NCI-H748 treated with DMSO at 0.1 percent for 48 hours (cell line): ENCODE results near the gene TLR1.

ENCODE experiments used
- DNase-seq: peaks from one replicate; lab custom pipeline; 2025; lab: John Stamatoyannopoulos, UW

Gene TLR1, protein sequence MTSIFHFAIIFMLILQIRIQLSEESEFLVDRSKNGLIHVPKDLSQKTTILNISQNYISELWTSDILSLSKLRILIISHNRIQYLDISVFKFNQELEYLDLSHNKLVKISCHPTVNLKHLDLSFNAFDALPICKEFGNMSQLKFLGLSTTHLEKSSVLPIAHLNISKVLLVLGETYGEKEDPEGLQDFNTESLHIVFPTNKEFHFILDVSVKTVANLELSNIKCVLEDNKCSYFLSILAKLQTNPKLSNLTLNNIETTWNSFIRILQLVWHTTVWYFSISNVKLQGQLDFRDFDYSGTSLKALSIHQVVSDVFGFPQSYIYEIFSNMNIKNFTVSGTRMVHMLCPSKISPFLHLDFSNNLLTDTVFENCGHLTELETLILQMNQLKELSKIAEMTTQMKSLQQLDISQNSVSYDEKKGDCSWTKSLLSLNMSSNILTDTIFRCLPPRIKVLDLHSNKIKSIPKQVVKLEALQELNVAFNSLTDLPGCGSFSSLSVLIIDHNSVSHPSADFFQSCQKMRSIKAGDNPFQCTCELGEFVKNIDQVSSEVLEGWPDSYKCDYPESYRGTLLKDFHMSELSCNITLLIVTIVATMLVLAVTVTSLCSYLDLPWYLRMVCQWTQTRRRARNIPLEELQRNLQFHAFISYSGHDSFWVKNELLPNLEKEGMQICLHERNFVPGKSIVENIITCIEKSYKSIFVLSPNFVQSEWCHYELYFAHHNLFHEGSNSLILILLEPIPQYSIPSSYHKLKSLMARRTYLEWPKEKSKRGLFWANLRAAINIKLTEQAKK

DNA sequence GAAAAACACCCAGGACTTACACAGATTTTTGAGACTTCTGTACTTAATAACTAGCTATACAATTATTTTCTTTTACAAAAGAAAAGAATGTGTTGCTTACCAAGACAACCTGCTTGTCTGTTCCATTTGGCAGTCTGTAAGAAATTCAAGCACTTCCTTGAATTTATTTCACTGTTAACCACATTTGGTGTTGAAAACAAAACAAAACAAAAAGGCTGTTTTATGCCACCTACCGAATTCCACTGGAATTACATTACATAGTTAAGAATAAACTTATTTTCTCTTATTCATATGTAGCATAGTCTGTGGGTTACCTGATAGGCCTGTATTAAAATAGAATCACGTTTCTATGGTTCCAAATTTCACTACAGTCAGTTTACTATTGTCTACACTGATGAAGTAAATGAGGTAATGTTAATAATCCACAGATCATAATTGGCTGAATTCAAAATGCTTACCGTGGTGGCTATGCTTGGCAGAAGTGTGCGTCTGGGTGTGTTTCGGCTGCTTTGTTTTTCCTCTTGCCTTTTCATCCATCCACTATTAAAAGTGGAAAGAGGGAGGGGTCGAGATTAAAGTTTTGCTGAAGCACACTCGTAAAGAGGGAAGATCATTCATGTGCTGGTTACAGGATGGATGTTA is at the start of gene TLR1:
Gene TLR1 (minus strand): TSS at position 138 of the 642 bp plus-strand sequence. CDS start 5,960 bp downstream, outside the sequence.
- no peak for DNase-seq

DNA sequence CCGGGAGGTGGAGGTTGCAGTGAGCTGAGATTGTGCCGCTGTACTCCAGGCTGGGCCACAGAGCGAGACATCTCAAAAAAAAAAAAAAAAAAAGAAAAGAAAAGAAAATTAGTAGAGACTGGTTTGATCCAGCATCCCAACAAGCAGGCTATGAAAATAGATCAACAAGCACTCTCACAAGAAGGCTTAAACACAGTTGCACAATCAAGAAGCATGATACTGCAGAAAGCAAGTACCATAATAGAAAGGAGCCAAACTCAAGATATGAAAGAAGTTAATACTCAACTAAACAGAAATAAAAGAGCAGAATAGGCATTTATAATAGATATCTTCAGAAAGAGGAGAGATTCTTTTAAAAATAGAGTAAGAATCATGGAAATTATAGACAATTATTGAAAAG is 41.4 kb upstream of the TLR1 start:
- no peak for DNase-seq

- DNase-seq, result peak; percentile 69
Observed at GRCh38 chr4:38842994-38843393, 38.4 kb upstream of the TLR1 start.

GRCh38 chr4:38837849-38838248 is 33.3 kb upstream of the TLR1 start:
- DNase-seq, result no peak

GRCh38 chr4:38837334-38837733 is 32.7 kb upstream of the TLR1 start:
- DNase-seq, result no peak

DNA sequence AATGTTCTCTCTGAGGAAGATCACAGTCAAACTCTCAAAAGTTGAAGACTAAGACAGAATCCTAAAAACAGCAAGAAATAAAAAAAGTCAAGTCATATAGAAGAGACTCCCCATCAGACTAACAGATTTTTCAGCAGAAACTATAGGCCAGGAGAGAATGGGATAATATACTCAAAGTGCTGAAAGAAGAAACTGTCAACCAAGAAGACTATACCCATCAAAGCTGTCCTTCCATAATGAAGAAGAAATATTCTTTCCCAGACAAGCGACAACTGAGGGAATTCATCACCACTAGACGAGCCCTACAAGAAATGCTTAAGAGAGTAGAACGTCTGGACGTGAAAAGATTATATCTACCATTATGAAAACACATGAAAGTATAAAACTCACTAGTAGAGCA is 30.0 kb upstream of the TLR1 start:
- no peak for DNase-seq

DNA sequence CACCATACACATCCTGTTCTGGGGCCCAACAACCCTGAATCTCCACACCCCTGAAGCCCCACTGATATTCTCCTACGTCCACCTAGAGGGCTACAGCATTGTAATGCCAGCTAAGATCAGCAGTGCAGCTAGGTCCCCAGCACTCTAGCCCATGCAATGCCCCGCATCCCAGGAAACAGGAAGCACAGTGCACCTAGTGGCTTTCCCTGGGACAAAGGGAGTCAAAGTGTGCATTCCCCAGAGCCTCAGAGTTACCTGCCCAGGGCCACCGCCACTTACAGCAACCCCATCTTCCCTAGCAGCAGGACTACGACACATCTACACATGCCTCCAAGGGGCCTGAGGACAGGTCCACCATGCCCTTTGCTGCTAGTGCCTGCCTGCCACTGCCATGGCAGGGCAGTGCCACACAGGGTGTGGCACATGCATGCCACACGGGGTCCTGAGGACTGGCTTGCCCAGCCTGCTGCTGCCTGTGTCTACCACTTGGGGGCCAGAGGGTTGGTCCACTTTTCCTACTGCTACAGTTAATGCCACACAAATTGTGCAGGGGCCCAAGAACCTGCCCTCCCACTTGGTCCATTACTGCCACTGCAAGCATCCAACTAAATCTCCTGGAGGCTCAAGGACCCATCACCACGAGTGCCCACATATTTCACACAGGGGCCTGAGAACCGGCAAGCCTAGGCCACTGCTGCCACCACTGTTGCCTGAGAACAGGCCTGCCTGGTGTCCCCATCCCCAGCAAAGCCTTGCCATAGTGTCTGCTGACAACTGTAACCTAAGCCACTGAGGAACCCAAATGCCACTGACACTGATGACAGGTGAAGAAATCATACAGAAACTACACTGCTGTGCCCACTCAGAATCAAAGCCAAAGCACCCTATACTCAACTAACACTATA is 28.3 kb upstream of the TLR1 start:
- no peak for DNase-seq

GRCh38 chr4:38832206-38832605 is 27.6 kb upstream of the TLR1 start:
- no peak for DNase-seq

- DNase-seq, result no peak
Observed at GRCh38 chr4:38831653-38832052, 27.1 kb upstream of the TLR1 start.

DNA sequence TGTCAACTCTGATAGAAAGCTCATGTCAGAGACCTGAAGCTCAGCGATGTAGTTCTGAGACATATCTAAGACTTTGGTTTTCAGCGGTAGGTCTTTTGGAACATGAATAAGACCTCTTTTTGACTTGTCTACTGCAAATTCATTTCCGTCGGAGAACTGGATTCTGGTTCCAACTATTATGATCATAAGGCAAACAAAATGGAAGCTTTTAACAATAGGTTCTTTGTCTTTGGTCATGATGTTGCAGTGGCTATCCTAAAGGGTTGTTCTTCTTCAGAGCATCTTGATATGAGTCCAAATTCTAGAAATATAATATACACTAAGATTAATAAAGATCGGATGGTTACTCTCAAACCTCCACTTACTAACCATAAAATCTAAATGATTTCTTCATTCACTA is 24.6 kb upstream of the TLR1 start:
- DNase-seq, result no peak

GRCh38 chr4:38823766-38824165 is 19.2 kb upstream of the TLR1 start:
- no peak for DNase-seq

DNA sequence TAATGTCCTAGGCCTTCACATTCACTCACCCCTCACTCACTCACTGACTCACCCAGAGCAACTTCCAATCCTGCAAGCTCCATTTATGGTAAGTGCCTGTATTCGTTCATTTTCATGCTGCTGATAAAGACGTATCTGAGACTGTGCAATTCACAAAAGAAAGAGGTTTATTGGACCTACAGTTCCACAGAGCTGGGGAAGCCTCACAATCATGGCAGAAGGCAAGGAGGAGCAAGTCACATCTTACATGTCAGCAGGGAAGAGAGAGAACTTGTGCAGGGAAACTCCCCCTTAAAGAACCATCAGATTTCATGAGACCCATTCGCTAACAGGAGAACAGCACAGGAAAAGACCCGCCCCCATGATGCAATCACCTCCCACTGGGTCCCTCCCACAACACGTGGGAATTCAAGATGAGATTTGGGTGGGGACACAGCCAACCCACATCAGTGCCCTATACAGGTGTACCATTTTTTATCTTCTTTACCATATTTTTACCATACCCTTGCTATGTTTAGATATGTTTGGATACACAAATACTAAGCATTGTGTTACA is 18.2 kb upstream of the TLR1 start:
- no peak for DNase-seq

DNA sequence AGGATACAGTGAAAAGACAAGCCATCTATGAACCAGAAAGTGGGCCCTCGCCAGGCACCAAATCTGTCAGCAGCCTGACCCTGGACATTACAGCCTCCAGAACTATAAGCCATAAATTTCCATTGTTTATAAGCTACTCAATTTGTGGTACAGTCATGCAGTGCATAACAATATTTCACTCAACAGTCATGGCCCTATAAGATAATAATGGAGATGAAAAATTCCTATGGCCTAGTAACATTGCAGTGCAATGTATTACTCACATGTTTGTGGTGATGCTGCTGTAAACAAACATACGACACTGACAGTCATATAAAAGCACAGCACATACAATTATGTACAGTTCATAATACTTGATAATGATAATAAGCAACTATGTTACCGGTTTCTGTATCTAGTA is 17.1 kb upstream of the TLR1 start:
- DNase-seq, result no peak

GRCh38 chr4:38820329-38821061 is 15.9 kb upstream of the TLR1 start:
- DNase-seq, result no peak

GRCh38 chr4:38819569-38819968 is 15.0 kb upstream of the TLR1 start:
- DNase-seq, result no peak

GRCh38 chr4:38818441-38818976 is 13.9 kb upstream of the TLR1 start:
- no peak for DNase-seq

DNA sequence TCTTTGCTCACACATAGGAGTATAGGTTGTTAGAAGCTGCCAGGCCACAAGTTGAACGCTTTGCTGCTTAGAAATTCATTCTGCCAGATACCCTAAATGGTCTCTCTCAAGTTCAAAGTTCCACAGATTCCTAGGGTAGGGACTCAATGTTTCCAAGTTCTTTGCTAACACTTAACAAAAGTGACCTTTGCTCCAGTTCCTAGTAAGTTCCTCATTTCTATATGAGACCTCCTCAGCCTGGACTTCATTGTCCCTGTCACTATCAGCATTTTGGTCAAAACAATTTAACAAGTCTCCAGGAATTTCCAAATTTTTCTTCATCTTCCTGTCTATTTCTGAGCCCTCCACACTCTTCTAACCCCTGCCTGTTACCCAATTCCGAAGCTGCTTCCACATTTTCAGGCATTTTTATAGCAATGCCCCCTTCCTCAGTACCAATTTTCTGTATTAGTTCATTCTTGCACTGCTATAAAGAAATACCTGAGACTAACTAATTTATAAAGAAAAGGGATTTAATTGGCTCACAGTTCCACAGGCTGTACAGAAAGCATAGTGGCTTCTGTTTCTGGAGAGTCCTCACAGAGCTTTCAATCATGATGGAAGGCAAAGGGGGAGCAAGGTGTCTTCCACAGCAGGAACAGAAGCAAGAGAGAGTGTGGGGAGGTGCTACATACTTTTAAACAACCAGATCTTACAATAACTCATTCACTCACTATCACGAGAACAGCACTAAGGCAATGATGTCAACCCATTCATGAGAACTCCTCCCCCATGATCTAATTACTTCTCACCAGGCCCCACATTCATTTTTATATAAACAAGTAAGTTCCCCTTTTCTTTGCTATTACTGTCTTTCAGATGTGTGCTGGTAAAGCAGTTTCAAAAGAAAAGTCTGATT is 11.5 kb upstream of the TLR1 start:
- DNase-seq, result no peak

GRCh38 chr4:38814386-38814785 is 9.8 kb upstream of the TLR1 start:
- no peak for DNase-seq

GRCh38 chr4:38811297-38811696 is 6.7 kb upstream of the TLR1 start:
- DNase-seq, result no peak
